ENCODE measurements around the gene IRF2BP1. TPM values are rescaled to one million over a fixed set of nuclear protein-coding genes. Genes with fewer than 3 reads are reported as not detected.

The IRF2BP1 gene
- polyA plus RNA-seq, 2 of the 4 experiments (the other 2 are of a cell fraction), result 10.9 to 23.1 TPM

- DNase-seq (ENCODE audit: low read depth in 1 of 2, low spot score in 1 of 2) (no peak), ATAC-seq (peak; percentile 29 to 40; a peak in 3 of 6 replicates), FAIRE-seq (no peak)
- ChIA-PET POLR2A (interaction anchor here (1.1 kb wide), 1 partner anchor 21 kb away, joined by 4 read pairs; no protein-coding TSS in a partner anchor), CTCF (interaction anchor here (0.9 to 6.8 kb wide), 6 partner anchors 10 to 44 kb away, joined by 3 to 50 read pairs (median 4); partner anchors contain the start of gene FOXA3)
- Histone ChIP-seq H3K4me3 (no peak overlapping the region), H3K9me3 (peaks cover 8% of the 10 kb centered on the region), H3K27ac (no peak overlapping the region), H3K4me1 (no peaks in the 10 kb centered on the region), H3K4me2 (no peak overlapping the region)
- 94% methylated on average over 14 of the region's 14 CpGs for WGBS (ENCODE audit: missing lambda C conversion rate)
- TF ChIP-seq EHF (CRISPR knock-in tag; IDR thresholded peaks at IDR 0.05) (no peak), BHLHE40 (IDR thresholded peaks at IDR 0.05; ENCODE audit: low read depth, low read length) (no peak), MAFK (IDR thresholded peaks at IDR 0.05; ENCODE audit: partially characterized antibody) (no peak), KDM1A (IDR thresholded peaks at IDR 0.05; ENCODE audit: low read depth) (no peak), CHD4 (IDR thresholded peaks at IDR 0.05; ENCODE audit: borderline replicate concordance) (no peak), POLR2AphosphoS2 (conservative IDR thresholded peaks at IDR 0.05; ENCODE audit: low read length) (no peak), EP300 (IDR thresholded peaks at IDR 0.05) (no peak), ZC3H11A (IDR thresholded peaks at IDR 0.05) (no peak), JUNB (IDR thresholded peaks at IDR 0.05) (no peak), SREBF2 (IDR thresholded peaks at IDR 0.05) (no peak), FOXS1 (CRISPR knock-in tag; IDR thresholded peaks at IDR 0.05) (no peak)
- TF ChIP-seq, protein P1, sequence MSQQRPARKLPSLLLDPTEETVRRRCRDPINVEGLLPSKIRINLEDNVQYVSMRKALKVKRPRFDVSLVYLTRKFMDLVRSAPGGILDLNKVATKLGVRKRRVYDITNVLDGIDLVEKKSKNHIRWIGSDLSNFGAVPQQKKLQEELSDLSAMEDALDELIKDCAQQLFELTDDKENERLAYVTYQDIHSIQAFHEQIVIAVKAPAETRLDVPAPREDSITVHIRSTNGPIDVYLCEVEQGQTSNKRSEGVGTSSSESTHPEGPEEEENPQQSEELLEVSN (IDR thresholded peaks at IDR 0.05; ENCODE audit: borderline replicate concordance, low read depth), result no peak
- TF ChIP-seq, protein P2, sequence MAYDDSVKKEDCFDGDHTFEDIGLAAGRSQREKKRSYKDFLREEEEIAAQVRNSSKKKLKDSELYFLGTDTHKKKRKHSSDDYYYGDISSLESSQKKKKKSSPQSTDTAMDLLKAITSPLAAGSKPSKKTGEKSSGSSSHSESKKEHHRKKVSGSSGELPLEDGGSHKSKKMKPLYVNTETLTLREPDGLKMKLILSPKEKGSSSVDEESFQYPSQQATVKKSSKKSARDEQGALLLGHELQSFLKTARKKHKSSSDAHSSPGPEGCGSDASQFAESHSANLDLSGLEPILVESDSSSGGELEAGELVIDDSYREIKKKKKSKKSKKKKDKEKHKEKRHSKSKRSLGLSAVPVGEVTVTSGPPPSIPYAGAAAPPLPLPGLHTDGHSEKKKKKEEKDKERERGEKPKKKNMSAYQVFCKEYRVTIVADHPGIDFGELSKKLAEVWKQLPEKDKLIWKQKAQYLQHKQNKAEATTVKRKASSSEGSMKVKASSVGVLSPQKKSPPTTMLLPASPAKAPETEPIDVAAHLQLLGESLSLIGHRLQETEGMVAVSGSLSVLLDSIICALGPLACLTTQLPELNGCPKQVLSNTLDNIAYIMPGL (CRISPR knock-in tag; IDR thresholded peaks at IDR 0.05; ENCODE audit: borderline replicate concordance), result no peak
These were observed 43.7 kb downstream of the IRF2BP1 start for GRCh38 chr19:45842198-45842597.

DNA sequence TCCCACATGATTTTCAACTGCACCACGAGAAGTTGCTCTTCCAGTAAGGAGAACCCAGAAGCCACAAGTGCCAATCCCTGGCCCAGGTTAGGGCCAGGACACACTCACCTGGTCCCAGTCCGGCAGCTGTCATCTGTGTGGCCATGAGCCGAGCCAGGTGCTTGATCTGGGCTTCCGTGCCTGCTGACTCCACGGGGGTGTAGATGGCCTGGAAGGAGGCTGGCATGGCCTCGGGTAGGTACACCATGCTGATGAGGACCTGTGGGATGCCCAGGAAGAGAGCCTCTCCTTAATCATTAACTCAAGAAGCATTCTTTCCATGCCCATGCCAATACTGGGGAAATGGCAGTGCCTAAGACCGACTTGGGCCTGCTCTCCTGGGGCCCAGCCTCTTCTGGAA, 51.0 kb downstream of the IRF2BP1 start:
- WGBS (ENCODE audit: missing lambda C conversion rate), result 82% methylated on average over 7 of the region's 7 CpGs
- no peak overlapping the region for H3K4me3 ChIP-seq
- CTCF ChIA-PET, result interaction anchor here (0.8 to 62.0 kb wide), 4 partner anchors 10 to 50 kb away, joined by 3 to 2204 read pairs (median 20); partner anchors contain the start of genes DMPK, DMWD, FOXA3 and RSPH6A
- DNase-seq (ENCODE audit: low read depth in 1 of 2, low spot score in 1 of 2) (no peak), ATAC-seq (peak; percentile 13 to 33; a peak in 1 of 6 replicates), FAIRE-seq (no peak)
- H3K4me1 ChIP-seq, result no peaks in the 10 kb centered on the region
- H3K9me3 ChIP-seq, result peaks cover 8% of the 10 kb centered on the region
- no peak overlapping the region for H3K27ac ChIP-seq
- POLR2A ChIA-PET, result no interaction called here
- TF ChIP-seq TP53 (CRISPR knock-in tag; IDR thresholded peaks at IDR 0.05), result no peak
- no peak for TF ChIP-seq ZNF302 (CRISPR knock-in tag; IDR thresholded peaks at IDR 0.05)
- no peak for TF ChIP-seq PHF8 (IDR thresholded peaks at IDR 0.05; ENCODE audit: borderline replicate concordance, low read depth)
- no peak for TF ChIP-seq ZSCAN20 (CRISPR knock-in tag; IDR thresholded peaks at IDR 0.05)
- TF ChIP-seq MYC (IDR thresholded peaks at IDR 0.05; ENCODE audit: borderline replicate concordance, low read length), result no peak
- TF ChIP-seq NFE2L2 (conservative IDR thresholded peaks at IDR 0.05; ENCODE audit: low read length), result no peak
- TF ChIP-seq EHMT2 (IDR thresholded peaks at IDR 0.05; ENCODE audit: low read depth), result no peak
- TF ChIP-seq RAD21 (conservative IDR thresholded peaks at IDR 0.05 in 1 of 2, IDR thresholded peaks at IDR 0.05 in 1 of 2), result no peak
- no peak for TF ChIP-seq MAFK (IDR thresholded peaks at IDR 0.05; ENCODE audit: partially characterized antibody)
- no peak for TF ChIP-seq HOXB13 (CRISPR knock-in tag; IDR thresholded peaks at IDR 0.05; ENCODE audit: low read depth)
- TF ChIP-seq MAX (IDR thresholded peaks at IDR 0.05), result no peak
- TF ChIP-seq HDAC2 (IDR thresholded peaks at IDR 0.05), result no peak
- TF ChIP-seq, protein P3, sequence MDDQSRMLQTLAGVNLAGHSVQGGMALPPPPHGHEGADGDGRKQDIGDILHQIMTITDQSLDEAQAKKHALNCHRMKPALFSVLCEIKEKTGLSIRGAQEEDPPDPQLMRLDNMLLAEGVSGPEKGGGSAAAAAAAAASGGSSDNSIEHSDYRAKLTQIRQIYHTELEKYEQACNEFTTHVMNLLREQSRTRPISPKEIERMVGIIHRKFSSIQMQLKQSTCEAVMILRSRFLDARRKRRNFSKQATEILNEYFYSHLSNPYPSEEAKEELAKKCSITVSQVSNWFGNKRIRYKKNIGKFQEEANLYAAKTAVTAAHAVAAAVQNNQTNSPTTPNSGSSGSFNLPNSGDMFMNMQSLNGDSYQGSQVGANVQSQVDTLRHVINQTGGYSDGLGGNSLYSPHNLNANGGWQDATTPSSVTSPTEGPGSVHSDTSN (IDR thresholded peaks at IDR 0.05), result no peak
- TF ChIP-seq, protein P4, sequence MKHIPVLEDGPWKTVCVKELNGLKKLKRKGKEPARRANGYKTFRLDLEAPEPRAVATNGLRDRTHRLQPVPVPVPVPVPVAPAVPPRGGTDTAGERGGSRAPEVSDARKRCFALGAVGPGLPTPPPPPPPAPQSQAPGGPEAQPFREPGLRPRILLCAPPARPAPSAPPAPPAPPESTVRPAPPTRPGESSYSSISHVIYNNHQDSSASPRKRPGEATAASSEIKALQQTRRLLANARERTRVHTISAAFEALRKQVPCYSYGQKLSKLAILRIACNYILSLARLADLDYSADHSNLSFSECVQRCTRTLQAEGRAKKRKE (CRISPR knock-in tag; IDR thresholded peaks at IDR 0.05; ENCODE audit: low read depth), result no peak
- TF ChIP-seq CHD4 (IDR thresholded peaks at IDR 0.05; ENCODE audit: borderline replicate concordance), result no peak
- no peak for TF ChIP-seq ZC3H11A (IDR thresholded peaks at IDR 0.05)
- no peak for TF ChIP-seq RARB (CRISPR knock-in tag; IDR thresholded peaks at IDR 0.05)
- TF ChIP-seq CBX2 (IDR thresholded peaks at IDR 0.05; ENCODE audit: borderline replicate concordance, low read depth), result no peak
- no peak for TF ChIP-seq RFX5 (IDR thresholded peaks at IDR 0.05)
- TF ChIP-seq, protein P2 (CRISPR knock-in tag; IDR thresholded peaks at IDR 0.05; ENCODE audit: borderline replicate concordance), result no peak
- H3K4me2 ChIP-seq, result no peak overlapping the region

All from A549 (cell line).